Measurements from ENCODE around the gene SLC9C1.
A peak's percentile ranks its signal among the peaks of the same experiment; 100 is the strongest.

The SLC9C1 gene

GRCh38 chr3:112129925-112130637 lies 163.9 kb downstream of the SLC9C1 start:
- no peak for DNase-seq

GRCh38 chr3:112128843-112129727 lies 164.9 kb downstream of the SLC9C1 start:
- no peak for DNase-seq

GRCh38 chr3:112127522-112128494 lies 166.2 kb downstream of the SLC9C1 start:
- DNase-seq = no peak

DNA sequence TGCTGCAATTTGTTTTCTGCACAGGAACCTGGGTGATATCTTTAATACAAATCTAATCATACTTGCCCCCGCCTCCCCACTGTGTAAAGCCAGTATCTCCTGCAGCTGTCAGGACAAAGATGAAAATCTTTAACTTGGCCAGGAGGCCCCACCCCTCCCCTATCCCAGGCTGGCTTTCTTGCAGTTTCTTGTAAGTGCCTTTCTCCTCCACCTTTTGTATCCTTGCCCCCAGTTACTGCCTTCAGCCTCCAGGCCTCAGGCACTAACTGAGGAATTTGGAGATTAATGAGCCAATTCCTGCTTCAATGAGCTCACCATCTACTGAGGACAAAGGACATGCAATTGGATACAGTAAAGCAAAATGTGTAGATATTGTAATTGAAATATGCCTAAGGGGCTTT lies 167.5 kb downstream of the SLC9C1 start:
- DNase-seq = no peak

- no peak for DNase-seq
These were observed 169.0 kb downstream of the SLC9C1 start for GRCh38 chr3:112124907-112125607.

- no peak for DNase-seq
These were observed 170.5 kb downstream of the SLC9C1 start for GRCh38 chr3:112123548-112123947.

DNA sequence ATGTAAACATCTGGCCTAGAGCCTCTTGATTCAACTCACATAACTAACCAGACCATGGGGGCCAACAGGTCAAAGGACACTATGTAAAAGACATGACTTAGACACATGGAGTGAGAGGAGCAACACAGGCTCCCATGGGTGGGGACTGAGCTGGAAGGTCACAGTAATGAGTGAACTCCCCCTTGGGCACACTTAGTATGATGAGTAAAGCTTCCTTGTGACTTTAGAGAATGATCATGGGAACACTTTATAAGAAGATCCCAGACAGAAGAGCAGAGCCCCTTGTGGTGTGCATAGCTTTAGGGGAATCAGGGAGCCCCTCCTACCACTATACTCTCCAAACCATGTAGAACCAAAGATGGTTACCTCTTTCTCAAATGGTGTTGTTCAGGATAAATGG lies 171.1 kb downstream of the SLC9C1 start:
- DNase-seq = no peak

- peak in 1 of 2 experiments; percentile 9 for DNase-seq
These were observed 172.2 kb downstream of the SLC9C1 start for GRCh38 chr3:112121577-112122547.

GRCh38 chr3:112119962-112120836 lies 173.8 kb downstream of the SLC9C1 start:
- no peak for DNase-seq

DNA sequence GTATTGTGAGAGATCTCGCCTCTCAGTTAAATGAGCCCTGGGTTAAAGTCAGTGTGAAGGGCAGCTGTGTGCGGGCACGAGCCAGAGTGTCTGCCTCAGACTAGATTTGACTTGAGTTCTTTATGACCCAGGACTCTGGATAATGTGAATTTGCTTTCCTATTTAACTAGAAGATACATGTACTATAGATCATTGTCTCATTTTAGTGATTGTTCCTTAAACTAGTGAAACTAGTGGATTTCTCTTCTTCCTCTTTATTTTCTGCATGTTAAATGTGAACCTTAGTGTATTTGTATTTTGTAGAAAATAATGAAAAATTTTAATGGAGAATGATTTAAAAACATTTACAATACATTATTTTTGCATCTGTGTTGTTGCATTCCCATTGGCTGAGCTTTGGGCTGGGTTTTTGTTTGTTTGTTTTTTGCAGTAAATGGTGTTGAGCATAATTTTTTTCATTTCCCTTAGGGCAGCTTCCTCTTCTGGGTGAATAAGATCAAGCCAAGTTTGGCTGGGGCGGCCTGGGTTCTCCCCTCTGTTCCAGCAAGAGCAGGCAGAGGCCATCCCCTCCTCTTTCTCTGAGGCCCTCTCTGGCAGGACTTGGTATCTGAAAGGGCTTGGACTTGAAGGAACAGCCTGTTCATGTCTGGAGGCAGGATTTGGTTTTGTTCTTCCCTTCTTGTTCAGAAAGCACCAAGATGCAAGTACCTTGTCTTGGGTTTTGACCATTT lies 176.0 kb downstream of the SLC9C1 start:
- no peak for DNase-seq

GRCh38 chr3:112117415-112117814 lies 176.6 kb downstream of the SLC9C1 start:
- DNase-seq = no peak

DNA sequence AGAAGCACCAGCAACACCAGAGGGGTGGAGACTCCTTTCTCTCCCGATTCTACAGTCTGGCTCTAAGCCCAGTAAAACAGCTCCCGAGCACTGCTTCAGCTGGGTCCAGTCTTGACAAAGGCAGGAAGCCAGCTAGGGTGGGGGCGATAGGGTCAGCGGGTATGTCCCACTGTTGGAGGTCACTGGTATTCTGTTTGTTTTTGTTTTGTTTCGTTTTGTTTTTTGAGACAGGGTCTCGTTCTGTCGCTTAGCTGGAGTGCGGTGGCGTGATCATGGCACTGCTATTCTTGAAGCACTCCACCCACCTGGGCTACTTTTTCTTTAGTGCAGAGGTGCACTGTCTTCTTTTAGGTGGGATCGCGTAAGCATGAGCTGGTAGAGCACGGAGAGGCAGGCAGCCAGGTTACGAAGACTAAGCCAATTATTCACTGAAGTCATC lies 177.2 kb downstream of the SLC9C1 start:
- peak in 1 of 2 experiments; percentile 31 for DNase-seq

DNA sequence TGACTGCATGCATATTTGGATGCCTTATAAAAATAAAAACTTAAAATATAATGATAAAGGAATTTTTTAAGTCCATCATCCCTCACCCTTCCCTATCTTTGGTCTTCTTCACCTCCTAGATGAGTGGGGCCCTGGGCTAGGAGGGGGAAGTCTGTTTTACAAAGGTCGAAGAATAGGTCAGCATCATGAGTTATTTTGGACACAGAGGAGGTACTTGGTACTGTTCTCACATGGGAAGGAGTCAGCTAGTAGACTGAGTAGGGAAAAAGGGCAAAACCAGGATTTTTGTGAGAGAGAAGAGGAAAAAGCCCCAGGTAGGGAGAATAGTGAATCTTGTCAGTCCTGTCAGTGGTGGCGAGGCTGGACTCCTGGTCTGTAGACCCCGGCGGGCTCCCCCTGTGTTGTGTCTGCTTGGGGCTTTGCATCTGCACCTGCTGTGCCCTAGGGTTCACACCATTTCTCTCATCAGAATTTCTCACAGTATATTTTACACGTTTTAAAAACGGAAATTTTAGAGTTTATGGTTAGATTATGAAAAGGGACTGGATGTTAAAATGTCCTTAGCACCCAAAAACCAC lies 178.1 kb downstream of the SLC9C1 start:
- no peak for DNase-seq

DNA sequence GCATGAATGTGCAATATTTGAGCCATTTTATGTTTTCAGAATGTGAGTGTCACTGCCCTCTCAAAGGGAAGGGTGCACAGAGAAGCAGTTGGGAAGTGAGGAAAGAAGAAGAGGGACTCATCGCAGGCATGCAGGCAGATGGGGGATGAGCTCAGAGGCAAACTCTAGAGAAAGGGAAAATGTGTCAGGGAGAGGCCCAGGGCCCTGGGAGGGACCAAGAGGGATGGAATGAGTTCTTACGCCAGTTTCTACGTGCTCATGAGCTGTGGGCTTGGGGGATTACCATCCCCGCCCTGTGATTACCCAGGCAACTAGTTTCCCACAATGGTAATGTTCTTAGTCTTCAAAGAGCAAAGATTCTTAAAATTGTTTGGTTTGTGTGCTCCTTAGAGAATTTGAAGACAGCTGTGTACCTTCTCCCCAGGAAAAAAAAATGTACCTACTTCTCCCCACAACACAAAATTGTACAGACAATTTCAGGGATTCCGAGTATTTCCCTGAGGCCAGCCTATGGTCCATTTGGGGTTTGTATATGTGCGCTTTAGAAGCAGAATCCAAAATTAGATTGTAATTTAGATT lies 178.8 kb downstream of the SLC9C1 start:
- no peak for DNase-seq

- DNase-seq = no peak
These were observed 179.3 kb downstream of the SLC9C1 start for GRCh38 chr3:112114576-112115160.

DNA sequence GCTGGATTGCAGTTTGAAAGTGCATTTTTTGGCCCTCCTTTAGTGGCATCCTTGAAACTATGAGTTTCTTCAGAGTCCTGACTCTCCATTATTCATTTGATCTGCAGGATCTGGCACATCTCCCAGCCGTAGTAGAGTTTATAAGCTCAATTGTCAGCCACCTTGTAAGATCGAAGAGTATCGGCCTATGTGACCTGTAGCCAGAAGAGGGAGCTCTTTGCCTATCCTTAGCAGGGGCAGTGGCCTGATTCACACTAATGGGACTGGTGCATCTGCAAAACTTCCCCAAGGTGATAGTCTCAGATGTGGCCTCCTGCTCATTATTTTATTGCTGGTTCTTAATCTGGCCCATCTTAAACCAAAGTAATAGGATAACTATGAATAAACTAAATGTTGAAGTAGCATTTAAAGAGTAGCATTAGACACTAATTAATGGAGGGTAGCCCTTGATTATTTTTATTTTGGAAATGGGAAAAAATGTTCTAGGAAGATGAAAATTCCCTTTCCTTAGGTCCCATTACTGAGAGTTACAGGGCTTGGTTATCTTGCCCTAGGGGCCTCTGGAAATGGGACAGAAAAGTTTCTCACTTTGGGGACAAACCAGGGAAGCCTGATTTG lies 182.1 kb downstream of the SLC9C1 start:
- peak; percentile 68 to 80 for DNase-seq

GRCh38 chr3:112109322-112109721 lies 184.7 kb downstream of the SLC9C1 start:
- DNase-seq = peak; percentile 16 to 71

GRCh38 chr3:112104774-112105173 lies 189.2 kb downstream of the SLC9C1 start:
- no peak for DNase-seq
